ENCODE results near the gene SLC2A4RG. TPM values are rescaled to one million over a fixed set of nuclear protein-coding genes. Genes with fewer than 3 reads are reported as not detected.

SLC2A4RG gene
- polyA plus RNA-seq, 12 donors = 81.5 to 182 (median 102) TPM; not detected in 1

DNA sequence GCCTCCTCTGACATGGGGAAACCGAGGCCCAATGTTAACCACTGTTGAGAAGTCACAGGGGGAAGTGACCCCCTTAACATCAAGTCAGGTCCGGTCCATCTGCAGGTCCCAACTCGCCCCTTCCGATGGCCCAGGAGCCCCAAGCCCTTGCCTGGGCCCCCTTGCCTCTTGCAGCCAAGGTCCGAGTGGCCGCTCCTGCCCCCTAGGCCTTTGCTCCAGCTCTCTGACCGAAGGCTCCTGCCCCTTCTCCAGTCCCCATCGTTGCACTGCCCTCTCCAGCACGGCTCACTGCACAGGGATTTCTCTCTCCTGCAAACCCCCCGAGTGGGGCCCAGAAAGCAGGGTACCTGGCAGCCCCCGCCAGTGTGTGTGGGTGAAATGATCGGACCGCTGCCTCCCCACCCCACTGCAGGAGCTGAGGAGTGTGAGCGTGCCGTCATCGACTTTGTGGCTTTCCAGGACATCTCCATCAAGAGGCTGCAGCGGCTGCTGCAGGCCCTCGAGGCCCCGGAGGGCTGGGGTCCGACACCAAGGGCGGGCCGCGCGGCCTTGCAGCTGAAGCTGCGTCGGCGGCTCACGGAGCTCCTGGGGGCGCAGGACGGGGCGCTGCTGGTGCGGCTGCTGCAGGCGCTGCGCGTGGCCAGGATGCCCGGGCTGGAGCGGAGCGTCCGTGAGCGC, 41.6 kb upstream of the SLC2A4RG start:
- no peak for DNase-seq

DNA sequence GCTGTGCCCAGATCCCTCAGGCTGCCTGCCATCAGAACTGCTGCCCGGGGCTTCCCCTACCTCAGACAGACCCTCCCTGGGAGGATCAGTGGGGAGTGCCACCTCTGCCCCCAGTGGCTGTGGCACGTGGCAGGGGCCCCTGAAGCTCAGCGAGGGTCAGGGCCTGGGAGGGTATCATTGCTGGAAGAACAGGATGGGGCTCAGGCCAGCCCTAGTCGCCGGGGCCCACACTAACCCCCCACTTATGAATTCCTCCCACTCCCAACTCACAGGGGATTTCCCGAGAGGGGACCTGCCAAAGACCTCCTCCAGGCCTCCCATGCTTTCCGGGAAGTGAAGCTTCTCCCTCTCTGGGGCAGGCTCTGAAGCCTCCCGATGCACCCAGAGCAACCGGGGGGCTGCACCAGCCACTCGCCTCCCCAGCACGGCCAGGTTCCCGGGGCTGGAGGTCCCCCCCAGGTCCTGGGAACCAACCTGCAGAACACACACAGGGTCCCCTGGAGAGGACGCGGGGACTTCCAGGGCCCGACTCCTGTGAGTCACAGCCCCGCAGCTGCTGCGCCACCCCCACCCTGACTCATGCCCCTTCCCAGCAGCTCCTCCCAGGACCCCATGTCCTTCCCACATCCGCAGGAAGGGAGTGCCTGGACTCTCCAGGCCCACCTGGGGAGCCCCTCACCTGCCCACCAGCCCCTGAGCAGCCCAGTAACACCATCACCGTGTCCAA, 40.7 kb upstream of the SLC2A4RG start:
- no peak for DNase-seq

DNA sequence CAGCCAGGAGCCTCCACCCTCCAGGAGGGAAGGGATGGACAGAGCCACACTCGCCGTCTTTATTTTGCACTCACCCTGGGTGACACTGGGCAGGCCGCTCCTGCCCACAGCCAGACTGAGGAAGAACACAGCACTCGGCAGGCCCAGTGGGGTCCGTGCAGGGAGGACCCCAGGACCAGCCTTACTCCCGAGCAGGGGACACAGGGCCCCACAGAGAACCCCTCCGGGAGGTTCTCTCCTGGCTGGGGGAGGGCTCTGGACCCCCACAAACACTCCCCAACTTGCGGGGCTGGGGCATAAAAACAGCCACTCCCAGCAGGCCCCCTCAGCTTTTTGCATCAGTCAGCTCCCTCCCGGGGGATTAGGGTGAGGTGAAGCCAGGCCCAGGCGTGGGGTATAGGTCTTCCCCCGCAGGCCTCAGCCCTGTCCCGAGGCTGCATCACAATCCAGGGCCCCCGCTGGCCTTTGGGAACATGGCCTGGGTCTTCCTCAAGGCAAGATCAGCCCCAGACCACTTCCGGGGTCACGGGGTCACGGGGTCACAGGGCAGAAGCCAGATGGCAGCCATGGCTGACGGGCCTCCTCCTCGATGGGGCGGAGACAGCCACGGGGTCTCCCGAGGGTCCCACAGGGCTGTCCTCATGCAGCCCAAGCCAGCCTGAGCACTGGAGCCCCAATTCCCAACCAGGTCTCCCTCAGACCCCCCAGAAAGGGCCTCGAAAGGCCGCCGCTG, 39.9 kb upstream of the SLC2A4RG start:
- DNase-seq = no peak

DNA sequence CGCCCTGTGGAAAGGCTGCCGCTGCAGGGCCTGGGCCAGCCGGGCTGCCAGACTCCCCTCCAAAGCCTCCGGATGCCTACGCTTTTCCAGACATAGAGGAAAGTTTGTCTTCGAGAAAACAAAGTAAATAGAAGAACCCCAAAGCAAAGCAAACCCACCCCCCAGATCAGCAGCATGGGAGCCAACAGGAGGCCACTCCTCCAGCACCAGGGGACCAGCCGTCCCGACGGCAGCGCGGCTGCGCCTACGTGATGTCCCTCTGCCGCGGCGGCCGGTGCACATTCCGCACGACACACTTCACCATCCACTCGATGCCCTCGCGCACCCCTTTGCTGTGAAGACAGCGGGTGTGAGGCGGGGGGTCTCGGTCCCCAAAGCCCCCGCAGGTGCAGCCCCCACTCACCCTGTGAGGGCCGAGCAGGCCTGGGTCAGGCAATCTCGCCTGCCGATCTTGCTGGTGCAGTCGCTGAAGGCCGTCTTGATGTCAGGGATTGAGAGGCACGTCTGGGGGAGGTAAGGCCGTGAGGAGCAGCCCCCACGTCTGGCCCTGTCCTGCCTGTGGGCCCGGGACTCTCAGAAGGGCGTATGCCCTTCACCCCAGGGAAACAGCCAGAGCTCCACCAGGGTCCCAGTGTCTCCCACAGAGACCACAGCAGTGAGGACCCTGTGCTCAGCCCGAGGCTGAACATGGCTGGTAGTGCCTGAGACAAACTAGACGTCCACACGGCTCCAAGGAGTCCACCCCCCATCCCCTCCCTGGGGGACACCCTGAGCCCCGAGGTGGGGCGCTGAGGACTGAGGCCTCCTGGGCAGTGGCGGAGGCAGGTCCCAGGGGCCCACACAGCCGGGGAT, 39.2 kb upstream of the SLC2A4RG start:
- DNase-seq = no peak

DNA sequence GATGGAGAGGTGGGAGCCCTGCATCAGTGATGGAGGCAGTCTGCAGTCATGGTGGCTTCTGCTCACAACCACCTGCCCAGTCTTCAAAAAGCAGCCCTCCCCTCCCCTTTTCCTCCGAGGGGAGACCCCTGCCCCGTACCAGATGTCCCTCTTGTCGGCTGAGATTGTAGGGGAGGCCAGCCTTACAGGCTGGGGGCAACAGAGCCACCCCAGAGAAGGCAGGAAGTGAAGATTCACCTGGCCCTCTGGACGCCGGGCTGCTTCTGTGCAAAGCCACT, 38.6 kb upstream of the SLC2A4RG start:
- no peak for DNase-seq

DNA sequence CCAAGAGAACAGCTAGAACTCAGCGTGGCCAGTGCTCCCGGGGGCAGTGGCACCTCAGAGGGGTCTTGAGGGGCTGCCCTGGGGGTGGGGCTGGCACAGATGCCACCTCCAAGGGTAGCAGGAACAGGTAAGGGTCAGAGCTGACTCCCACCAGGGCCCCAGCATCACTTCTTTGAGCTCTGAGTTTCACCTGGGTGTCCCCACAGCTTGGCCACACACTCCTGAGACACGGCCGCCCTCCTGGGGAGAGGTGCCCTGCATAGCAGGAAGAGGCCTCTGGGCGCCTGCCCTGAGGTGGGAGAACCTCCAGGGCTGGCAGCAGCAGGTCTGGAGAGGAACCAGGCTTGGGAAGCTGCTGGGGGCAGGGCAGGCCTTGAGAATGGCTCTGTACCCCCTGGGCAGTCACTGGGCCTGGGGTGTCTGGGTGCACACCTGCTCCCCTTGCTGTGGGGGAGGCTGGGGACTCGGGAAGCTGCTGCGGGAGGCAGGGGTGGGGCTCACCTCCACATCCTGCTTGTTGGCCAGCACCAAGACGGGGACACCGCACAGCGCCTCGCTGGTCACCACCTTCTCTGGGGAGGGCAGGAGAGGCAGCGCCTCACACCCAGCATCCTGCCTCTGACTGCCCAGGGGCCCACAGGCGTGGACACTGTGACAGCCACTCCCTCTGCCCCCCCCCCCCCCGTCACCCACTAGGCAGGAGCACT, 38.1 kb upstream of the SLC2A4RG start:
- DNase-seq = no peak

DNA sequence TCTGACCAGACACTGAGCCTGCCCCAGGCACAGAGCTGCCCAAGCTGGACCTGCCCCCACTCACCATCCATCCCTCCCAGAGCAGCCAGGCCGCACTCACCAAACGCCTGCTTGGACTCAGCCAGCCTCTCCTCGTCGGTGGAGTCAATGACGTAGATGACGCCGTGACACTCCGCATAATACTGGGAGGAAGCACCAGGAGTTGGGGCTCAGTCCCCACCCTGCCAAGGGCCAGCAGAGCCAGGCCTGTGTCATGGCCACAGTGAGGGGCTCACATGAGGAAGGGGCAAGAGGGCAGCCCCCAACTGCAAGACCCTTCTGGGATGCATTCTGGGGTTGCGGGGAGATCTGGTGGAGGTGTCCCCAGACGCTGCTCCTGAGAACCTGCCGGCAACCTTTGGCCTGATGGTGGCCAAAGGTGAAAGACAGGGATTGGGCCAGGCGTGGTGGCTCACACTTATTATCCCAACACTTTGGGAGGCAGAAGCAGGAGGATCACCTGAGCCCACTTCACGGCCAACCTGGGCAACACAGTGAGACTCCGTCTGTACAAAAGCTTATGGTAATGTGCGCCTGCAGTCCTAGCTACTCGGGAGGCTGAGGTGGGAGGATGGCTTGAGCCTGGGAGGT, 37.4 kb upstream of the SLC2A4RG start:
- no peak for DNase-seq

DNA sequence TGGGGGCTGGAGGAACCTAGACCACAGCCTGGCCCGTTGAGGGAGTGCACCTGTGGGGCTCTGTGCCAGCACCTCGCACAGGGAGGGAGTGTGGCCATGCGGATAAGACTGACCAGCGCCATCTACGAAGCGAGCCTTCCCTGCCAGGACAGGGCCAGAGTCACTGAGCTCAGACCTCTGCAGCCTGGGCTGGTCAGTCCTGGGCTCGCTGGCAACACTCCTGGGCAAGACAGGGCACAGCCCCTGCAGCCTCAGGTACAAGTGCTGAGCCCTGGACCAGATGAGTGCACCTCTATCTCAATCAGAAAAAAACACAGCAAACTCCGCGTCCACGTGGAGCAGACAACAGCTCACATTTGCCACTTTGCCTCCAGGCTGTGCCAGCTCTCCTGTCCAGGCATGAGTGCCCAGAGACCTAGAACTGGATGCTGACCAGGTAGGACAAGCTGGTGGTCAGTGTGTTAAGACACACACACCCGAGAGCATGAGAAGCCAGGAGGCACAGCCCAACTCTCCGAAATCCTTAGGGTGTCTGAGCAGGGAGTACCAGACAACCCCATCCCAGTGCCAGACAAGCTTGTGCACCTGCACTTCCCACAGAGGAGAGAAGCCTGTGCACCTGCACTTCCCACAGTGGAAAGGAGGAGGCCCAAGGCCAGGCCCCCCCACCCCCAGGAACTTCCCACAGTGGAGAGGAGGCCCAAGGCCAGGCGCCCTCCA, 36.7 kb upstream of the SLC2A4RG start:
- no peak for DNase-seq

DNA sequence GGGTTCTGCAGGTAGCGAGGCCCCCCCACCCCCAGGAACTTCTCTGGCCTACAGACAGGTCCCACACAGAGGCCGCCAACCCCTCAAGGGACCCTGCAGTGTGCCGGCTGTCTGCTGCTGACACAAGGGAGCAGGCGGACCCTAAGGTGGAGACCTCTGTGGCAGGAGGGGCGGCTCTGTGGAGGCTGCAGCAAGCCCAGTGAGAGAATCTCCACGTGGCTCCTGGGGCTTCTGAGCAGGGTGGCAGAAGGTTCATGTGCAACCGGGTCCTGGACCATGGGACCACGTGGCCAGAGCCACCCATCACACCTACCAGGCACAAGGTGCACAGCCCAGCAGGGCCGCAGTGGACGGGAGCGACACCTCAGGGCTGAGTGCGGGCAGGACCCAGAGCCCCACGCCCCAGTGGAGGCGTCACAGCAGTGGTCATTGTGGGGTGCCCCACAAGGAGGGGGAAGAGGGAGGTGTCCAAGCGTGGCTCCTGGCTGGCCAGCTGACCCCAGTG, 36.1 kb upstream of the SLC2A4RG start:
- no peak for DNase-seq

DNA sequence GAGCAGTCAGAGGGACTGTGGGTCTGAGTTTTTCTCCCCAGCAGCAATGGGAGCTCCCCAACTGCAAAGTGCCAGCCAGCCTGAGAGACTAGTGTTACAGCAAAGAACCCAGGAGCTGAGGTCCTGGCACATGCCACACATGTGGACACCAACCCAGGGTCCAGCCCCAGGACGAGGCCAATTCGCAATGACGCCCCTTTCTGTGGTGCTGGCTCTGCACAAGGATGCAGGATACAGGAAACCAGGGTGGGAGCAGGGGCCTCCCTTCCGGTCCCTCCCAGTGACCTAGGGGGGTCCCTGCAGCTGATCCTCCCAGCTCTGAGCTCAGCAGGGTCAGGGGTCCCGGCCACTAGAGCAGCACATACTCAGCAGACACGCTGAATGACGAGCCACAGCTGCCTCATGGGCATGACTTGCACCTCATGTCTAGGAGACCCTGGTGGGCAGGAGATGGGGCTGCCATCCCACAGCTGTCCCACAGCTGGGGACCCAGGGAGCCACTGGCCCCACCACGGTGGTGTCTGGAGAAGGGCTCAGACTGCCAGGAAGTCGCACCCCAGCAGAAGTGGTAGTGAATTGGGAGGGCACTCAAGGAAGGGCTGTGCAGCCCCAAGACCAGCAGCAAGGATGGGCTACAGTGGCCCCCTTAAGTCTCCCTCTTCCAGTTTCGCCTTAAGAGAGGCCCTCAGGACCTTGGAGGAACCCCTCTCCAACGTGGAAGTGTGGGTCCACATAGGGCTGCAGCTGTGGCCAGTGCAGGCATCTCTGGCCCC, 35.4 kb upstream of the SLC2A4RG start:
- DNase-seq = no peak

DNA sequence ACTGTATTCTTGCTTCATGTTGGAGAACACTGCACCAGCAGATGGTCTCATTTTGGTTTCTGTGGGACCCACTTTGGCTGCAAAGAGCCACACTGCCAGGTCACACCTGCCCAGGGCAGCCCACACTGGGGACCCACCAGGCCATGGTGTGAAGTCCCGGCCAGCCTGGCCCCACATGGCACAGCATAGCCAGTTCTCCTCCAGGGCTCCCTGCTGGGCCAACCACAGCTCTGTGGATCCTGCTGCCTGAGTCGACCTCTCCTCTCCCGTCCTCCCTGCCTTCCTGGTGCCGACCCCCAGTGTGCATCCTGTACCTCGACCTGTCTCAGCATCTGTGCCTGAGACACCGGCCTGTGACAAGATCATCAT, 34.8 kb upstream of the SLC2A4RG start:
- DNase-seq = no peak

DNA sequence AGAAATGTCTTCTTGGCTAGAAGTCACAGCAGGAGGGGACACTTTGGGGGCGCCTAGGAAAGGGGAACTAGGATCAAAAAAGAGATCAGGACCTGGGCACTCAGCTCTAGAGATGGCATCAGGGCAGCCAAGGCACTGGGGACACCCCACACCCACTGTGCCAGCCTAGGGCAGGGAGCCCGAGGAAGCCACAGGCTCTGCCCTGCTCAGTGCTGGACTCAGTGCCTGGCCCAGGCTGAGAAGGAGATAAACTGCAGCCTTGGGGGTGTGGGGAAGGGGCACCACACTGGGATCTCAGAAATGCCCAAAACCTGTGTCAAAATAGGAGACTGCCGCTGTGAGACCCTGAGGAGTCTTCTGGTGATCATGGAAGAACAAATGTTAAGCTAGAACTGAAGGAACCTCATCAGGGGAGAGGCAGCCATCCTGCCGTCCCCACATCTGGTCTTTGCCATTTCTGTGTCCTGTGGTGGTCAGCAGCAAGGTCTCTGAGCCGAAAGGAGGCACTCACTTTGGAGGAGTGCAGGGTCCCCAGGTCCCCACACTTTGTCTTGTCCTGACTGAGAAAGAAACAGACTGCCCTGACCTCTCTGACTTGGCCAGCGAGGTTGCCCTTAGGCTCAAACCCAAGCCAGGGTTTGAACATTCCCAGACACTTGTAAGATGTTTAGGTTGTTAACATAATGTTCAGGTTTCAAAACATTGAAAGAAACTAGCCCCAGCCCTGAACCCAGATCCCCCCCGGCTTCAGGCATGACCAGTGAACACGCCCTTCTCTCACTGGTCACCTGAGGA, 34.1 kb upstream of the SLC2A4RG start:
- no peak for DNase-seq

DNA sequence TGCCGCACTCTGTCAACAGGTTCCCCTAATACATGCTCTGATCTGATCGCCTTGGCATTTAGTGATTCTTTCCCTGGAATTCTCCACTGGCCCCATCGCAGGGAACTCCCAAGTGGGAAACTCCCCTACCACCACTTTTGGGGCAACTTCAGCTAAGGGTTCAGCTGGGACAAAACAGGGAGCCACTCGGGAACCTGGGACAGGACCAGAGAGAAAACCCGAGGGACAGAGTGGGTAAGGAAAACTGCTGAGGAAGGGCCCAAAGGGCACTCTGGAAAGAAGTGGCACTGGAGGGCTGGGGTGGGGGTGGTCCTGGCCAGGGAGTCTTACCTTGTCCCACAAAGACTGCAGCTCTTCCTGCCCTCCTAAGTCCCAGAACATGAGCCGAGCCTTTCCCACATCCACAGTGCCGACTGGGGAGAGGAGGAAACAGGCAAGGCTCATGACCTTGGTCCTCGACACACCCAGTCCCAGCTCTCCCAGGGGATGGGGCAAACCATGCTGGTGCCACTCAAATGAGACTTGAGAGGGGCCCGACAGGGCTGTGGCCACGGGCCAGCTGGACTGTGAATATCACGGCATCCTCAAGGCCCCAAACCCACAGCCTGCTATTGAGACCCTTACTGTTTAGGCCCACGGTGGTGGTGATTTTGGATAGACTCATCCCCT, 33.4 kb upstream of the SLC2A4RG start:
- no peak for DNase-seq

DNA sequence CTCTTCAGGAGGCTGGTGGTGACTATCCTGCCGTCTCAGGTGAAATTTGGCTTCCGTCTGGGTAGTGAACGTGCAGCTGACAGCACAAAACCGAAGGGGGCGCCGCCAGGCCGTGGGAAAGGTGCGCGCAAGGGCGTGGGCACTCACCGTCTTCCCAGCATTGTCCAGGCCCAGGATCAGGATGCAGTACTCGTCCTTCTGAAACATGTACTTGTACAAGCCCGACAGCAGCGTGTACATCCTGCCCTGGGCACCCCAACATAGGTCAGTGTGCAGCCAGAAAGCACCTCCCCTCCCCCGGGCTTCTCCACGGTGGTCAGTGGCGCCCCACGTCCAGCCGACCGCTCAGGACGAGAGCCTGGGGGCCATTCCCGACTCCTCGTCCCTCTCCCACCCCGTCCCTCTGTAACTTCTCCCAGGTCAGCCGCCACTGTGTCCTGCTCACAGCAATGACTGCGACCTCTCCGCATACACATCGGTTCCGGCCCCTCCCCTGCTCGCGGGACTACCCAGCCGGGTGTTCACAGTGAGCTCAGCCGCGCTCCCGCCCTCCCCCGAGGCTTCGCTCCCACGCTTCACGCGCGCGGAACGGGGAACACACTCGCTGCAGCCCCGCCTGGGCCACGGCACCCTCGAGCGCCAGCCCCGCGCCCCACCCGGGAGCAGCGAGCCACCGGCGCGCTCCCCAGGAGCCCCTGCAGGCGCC, 32.6 kb upstream of the SLC2A4RG start:
- no peak for DNase-seq

DNA sequence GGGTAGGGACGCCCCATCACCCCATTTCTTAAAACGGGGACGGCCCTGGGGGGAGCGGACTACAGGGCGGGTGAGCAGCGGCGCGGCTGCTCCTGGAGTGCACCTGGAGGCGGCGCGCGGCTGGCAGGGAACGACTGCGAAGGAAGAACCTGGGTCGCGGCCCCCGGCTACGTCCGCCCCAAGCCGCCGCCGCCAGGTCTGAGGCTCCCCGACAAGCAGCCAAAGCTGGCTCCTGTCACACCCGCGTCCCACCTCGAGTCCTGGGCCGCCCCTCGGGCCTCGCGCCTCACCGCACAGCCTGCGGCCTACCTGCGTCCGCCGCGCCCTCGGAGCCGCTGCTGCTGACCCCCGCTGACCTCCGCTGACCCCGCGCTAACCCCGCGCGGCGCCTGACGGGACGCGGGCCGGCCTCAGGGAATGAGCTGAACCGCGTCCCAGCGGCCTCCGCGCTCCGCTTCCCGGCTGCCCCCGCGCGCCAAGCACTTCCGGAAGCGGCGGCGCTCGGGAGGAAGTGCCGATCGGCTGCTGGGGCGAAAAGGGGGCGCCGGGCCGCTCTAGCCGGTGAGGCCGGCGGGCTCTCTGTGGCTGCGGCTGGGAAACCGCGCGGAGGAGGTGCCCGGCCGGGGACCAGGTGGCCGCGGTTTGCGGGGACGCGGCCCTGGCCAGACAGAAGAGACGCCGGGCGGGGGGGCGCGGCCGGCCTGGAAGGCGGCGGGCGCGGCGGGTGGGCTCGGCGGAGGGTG, 31.8 kb upstream of the SLC2A4RG start, which contains the start of the genes ARFRP1 and ZGPAT:
ARFRP1 (minus strand) TSS at position 419 of the 743 bp plus-strand sequence. CDS start 885 bp downstream, outside the sequence.
ZGPAT (plus strand) TSS at position 482 of the 743 bp plus-strand sequence. CDS start 542 bp downstream, outside the sequence.
- DNase-seq = peak; percentile 86
